Right lobe of liver (tissue), 4 donors: ENCODE data around the gene NDUFA3.

ENCODE experiments used
- CTCF ChIP-seq, 4 donors: fragments of 200-600 bp in 3 of 4; fragments of 450-650 bp in 1 of 4; IDR thresholded peaks; one replicate each; pipeline versions ENCODE4 v1.5.1 to v1.8.0; 2016 to 2022; ENCODE audit warnings: antibody characterized with exemption in 4 of 4, mild to moderate bottlenecking in 2 of 4
- POLR2A ChIP-seq: fragments of 450-650 bp; IDR thresholded peaks from one replicate; pipeline ENCODE4 v1.6.1; 2017; ENCODE audit warnings: antibody characterized with exemption, mild to moderate bottlenecking
- donor health status: DM: no; HTN: no; CAD: no.
- donor health status: DM: no; HTN: no; CAD: no.
- donor health status: DM: no; HTN: yes; CAD: no.

GRCh38 chr19:54108496-54108895 is 5.8 kb downstream of the NDUFA3 start:
- TF ChIP-seq POLR2A (no peak), CTCF (IDR thresholded peaks at IDR 0.05) (no peak)
